H9 (cell line): ENCODE results near the gene ANKRD29. TPM values are rescaled to one million over a fixed set of nuclear protein-coding genes. Genes with fewer than 3 reads are reported as not detected.

Source experiments
- DNase-seq: peaks from one replicate; pipeline ENCODE4 v3.0.0-alpha.2; 2017
- H2AFZ ChIP-seq: one replicate; pipeline ENCODE4 v1.6.1; 2013; ENCODE audit warnings: mild to moderate bottlenecking, low read length, control low read depth, moderate library complexity
- H2AK5ac ChIP-seq: 2 replicates; pipeline ENCODE4 v1.6.1; 2013; ENCODE audit warnings: low read length, control low read depth, mixed read lengths; ENCODE audit not compliant: insufficient read length
- H2BK120ac ChIP-seq: one replicate; pipeline ENCODE4 v1.6.1; 2013; ENCODE audit warnings: low read depth, mild to moderate bottlenecking, low read length, control low read depth, inconsistent platforms; ENCODE audit not compliant: poor library complexity, severe bottlenecking
- H2BK12ac ChIP-seq: 2 replicates; pipeline ENCODE4 v1.6.1; 2013; ENCODE audit warnings: low read length, control low read depth, mixed read lengths, low read depth; ENCODE audit not compliant: insufficient read length
- H2BK15ac ChIP-seq: 2 replicates; pipeline ENCODE4 v1.6.1; 2013; ENCODE audit warnings: low read depth, low read length, control low read depth
- H2BK20ac ChIP-seq: one replicate; pipeline ENCODE4 v1.6.1; 2013; ENCODE audit warnings: low read depth, mild to moderate bottlenecking, low read length, control low read depth, inconsistent platforms; ENCODE audit not compliant: poor library complexity, severe bottlenecking
- H2BK5ac ChIP-seq: 2 replicates; pipeline ENCODE4 v1.6.1; 2013; ENCODE audit warnings: low read length, control low read depth, mixed read lengths; ENCODE audit not compliant: insufficient read length
- H3K14ac ChIP-seq: 2 replicates; pipeline ENCODE4 v1.6.1; 2013; ENCODE audit warnings: low read length, control low read depth; ENCODE audit not compliant: insufficient read depth
- H3K18ac ChIP-seq: 2 replicates; pipeline ENCODE4 v1.6.1; 2013; ENCODE audit warnings: low read depth, mild to moderate bottlenecking, mixed read lengths, low read length, control low read depth; ENCODE audit not compliant: insufficient read length
- H3K23ac ChIP-seq: 2 replicates; pipeline ENCODE4 v1.6.1; 2013; ENCODE audit warnings: low read length, control low read depth, mixed read lengths, low read depth; ENCODE audit not compliant: insufficient read length
- H3K23me2 ChIP-seq: 2 replicates; pipeline ENCODE4 v1.6.1; 2013; ENCODE audit warnings: low read depth, mild to moderate bottlenecking, mixed read lengths, low read length, control low read depth; ENCODE audit not compliant: insufficient read length, poor library complexity, severe bottlenecking
- H3K27ac ChIP-seq: 2 replicates; pipeline ENCODE4 v1.5.1; 2013; ENCODE audit warnings: low read length, control low read depth, mixed read lengths, low read depth; ENCODE audit not compliant: insufficient read length
- H3K27me3 ChIP-seq: 2 replicates; pipeline ENCODE4 v1.6.1; 2013; ENCODE audit warnings: low read length, control low read depth, inconsistent platforms; ENCODE audit not compliant: insufficient read depth
- H3K4ac ChIP-seq: 2 replicates; pipeline ENCODE4 v1.6.1; 2013; ENCODE audit warnings: low read depth, mild to moderate bottlenecking, control low read depth, inconsistent platforms, low read length, moderate library complexity
- H3K4me1 ChIP-seq: 2 replicates; pipeline ENCODE4 v1.6.1; 2013; ENCODE audit warnings: low read length, control low read depth, inconsistent platforms; ENCODE audit not compliant: insufficient read depth
- H3K4me2 ChIP-seq: 2 replicates; pipeline ENCODE4 v1.6.1; 2013; ENCODE audit warnings: low read length, control low read depth, mixed read lengths; ENCODE audit not compliant: insufficient read length, insufficient read depth
- H3K56ac ChIP-seq: 2 replicates; pipeline ENCODE4 v1.6.1; 2013; ENCODE audit warnings: low read depth, mild to moderate bottlenecking, mixed read lengths, low read length, control low read depth; ENCODE audit not compliant: insufficient read length
- H3K79me1 ChIP-seq: 2 replicates; pipeline ENCODE4 v1.6.1; 2013; ENCODE audit warnings: low read depth, mild to moderate bottlenecking, moderate library complexity, low read length, control low read depth, inconsistent platforms; ENCODE audit not compliant: insufficient read depth, poor library complexity, severe bottlenecking
- H3K79me2 ChIP-seq: 2 replicates; pipeline ENCODE4 v1.6.1; 2013; ENCODE audit warnings: low read length, control low read depth, inconsistent platforms; ENCODE audit not compliant: insufficient read depth
- H3K9ac ChIP-seq: 2 replicates; pipeline ENCODE4 v1.6.1; 2013; ENCODE audit warnings: low read length, control low read depth, mixed read lengths; ENCODE audit not compliant: insufficient read length; ENCODE audit errors: extremely low read depth
- H3K9me3 ChIP-seq: one replicate; pipeline ENCODE4 v1.6.1; 2013; ENCODE audit warnings: low read depth, low read length, inconsistent platforms; ENCODE audit not compliant: control insufficient read depth
- H3T11ph ChIP-seq: one replicate; pipeline ENCODE4 v1.6.1; 2013; ENCODE audit warnings: mild to moderate bottlenecking, low read length, control low read depth, inconsistent platforms
- H4K20me1 ChIP-seq: one replicate; pipeline ENCODE4 v1.6.1; 2013; ENCODE audit not compliant: control insufficient read depth, insufficient read length, insufficient read depth
- H4K5ac ChIP-seq: 2 replicates; pipeline ENCODE4 v1.6.1; 2013; ENCODE audit warnings: low read depth, mild to moderate bottlenecking, mixed read lengths, low read length, control low read depth; ENCODE audit not compliant: insufficient read length
- H4K8ac ChIP-seq: replicated peaks from 2 replicates; pipeline ENCODE4 v1.6.1; 2013; ENCODE audit warnings: low read length, control low read depth, mixed read lengths, low read depth; ENCODE audit not compliant: insufficient read length
- H4K91ac ChIP-seq: 2 replicates; pipeline ENCODE4 v1.6.1; 2013; ENCODE audit warnings: low read depth, mild to moderate bottlenecking, moderate library complexity, mixed read lengths, low read length, control low read depth; ENCODE audit not compliant: insufficient read length
- H3K27ac Mint-ChIP-seq, 3 experiments: 2 replicates in 2 of 3; 3 replicates in 1 of 3; pipeline ENCODE4 v1.8.0; 2020 to 2021; ENCODE audit warnings: mixed read lengths in 3 of 3, mild to moderate bottlenecking in 1 of 3, moderate library complexity in 1 of 3
- H3K27me3 Mint-ChIP-seq: 2 replicates; pipeline ENCODE4 v1.8.0; 2021; ENCODE audit warnings: low read depth, mild to moderate bottlenecking, moderate library complexity, mixed read lengths
- H3K36me3 Mint-ChIP-seq, 3 experiments: 2 replicates in 2 of 3; 3 replicates in 1 of 3; pipeline ENCODE4 v1.8.0; 2020 to 2021; ENCODE audit warnings: low read depth in 3 of 3, mixed read lengths in 3 of 3; ENCODE audit not compliant: insufficient read depth in 1 of 3
- H3K4me1 Mint-ChIP-seq, 2 experiments: 2 replicates each; pipeline ENCODE4 v1.8.0; 2020; ENCODE audit warnings: mixed read lengths in 2 of 2
- H3K4me3 Mint-ChIP-seq, 2 experiments: 2 replicates in 1 of 2; 3 replicates in 1 of 2; pipeline ENCODE4 v1.8.0; 2020 to 2021; ENCODE audit warnings: mild to moderate bottlenecking in 2 of 2, mixed read lengths in 2 of 2, moderate library complexity in 1 of 2
- H3K9me3 Mint-ChIP-seq, 2 experiments: 2 replicates in 1 of 2; 3 replicates in 1 of 2; pipeline ENCODE4 v1.8.0; 2020; ENCODE audit warnings: mild to moderate bottlenecking in 2 of 2, mixed read lengths in 2 of 2, moderate library complexity in 1 of 2
- CTCF ChIP-seq: fragments of 200-600 bp; sonication (generic); conservative IDR thresholded peaks from 3 replicates; pipeline ENCODE4 v1.8.0; 2021; ENCODE audit warnings: antibody characterized with exemption, mild to moderate bottlenecking
- WGBS: extraction: QIAGEN DNeasy Blood & Tissue Kit; methylation state at CpG from one replicate; pipeline ENCODE4 v1.1.7; 2013; ENCODE audit warnings: missing lambda C conversion rate, low lambda C conversion rate, mixed read lengths; ENCODE audit not compliant: insufficient read length; ENCODE audit errors: extremely low coverage; 5-methylcytosine and 5-hydroxymethylcytosine counted together
- total RNA-seq: library from RNA; stranded (reverse); gene quantifications from 2 replicates; pipeline ENCODE4 v1.2.1, GENCODE V29; 2021

Gene ANKRD29
- total RNA-seq, 1 experiment from 2014 or later = 2.1 TPM

- H2BK5ac ChIP-seq = no peak within 1 kb of the TSS
- Mint-ChIP-seq H3K9me3 (no peaks in the 10 kb centered on the region), H3K4me3 (peak within 1 kb of the TSS; percentile 60 to 79), H3K4me1 (peaks cover 9 to 11% of the 10 kb centered on the region in 2 experiments), H3K27me3 (peaks cover 64% of the 10 kb centered on the region), H3K27ac (no peak within 1 kb of the TSS), H3K36me3 (no peaks in the 10 kb centered on the region; a peak in 1 of 7 replicates)
- no peak within 1 kb of the TSS for H3K27ac ChIP-seq
- H4K5ac ChIP-seq = no peak within 1 kb of the TSS
- no peak within 1 kb of the TSS for H3K4ac ChIP-seq
- H4K20me1 ChIP-seq = no peaks in the 10 kb centered on the region
- no peak within 1 kb of the TSS; the same call in 1 of the 2 replicates for H3K14ac ChIP-seq
- H3K27me3 ChIP-seq = peaks cover 18% of the 10 kb centered on the region; the same call in 1 of the 2 replicates
- no peak within 1 kb of the TSS for H2BK20ac ChIP-seq
- peak within 1 kb of the TSS; percentile 47 for H3K4me2 ChIP-seq
- H3K79me2 ChIP-seq = no peaks in the 10 kb centered on the region
- no peak within 1 kb of the TSS for H2BK120ac ChIP-seq
- no peaks in the 10 kb centered on the region for H3K9me3 ChIP-seq
- H2BK12ac ChIP-seq = no peak within 1 kb of the TSS
- H4K8ac ChIP-seq = no peak within 1 kb of the TSS
- H2AFZ ChIP-seq = no peak within 1 kb of the TSS
- no peak for TF ChIP-seq CTCF
- H3K79me1 ChIP-seq = no peaks in the 10 kb centered on the region
- H2BK15ac ChIP-seq = no peak within 1 kb of the TSS
- H2AK5ac ChIP-seq = no peak within 1 kb of the TSS
- no peak within 1 kb of the TSS for H3K56ac ChIP-seq
- H3T11ph ChIP-seq = no peak within 1 kb of the TSS
- no CpG with 5 or more reads among the region's 45 CpGs for WGBS
- no peak for DNase-seq
- H3K18ac ChIP-seq = no peak within 1 kb of the TSS
- no peak within 1 kb of the TSS for H4K91ac ChIP-seq
- no peaks in the 10 kb centered on the region for H3K4me1 ChIP-seq
- no peak within 1 kb of the TSS for H3K23ac ChIP-seq
- H3K9ac ChIP-seq = no peak within 1 kb of the TSS
- H3K23me2 ChIP-seq = peaks cover 7% of the 10 kb centered on the region
Measured at GRCh38 chr18:23689031-23689615, 26.4 kb upstream of the ANKRD29 start, which contains the start of gene LAMA3. LAMA3 (plus strand) TSS chr18:23689453; CDS start chr18:23689684, 231 bp downstream.
